ENCODE measurements around the gene AP2A1. TPM values are rescaled to one million over a fixed set of nuclear protein-coding genes. Genes with fewer than 3 reads are reported as not detected.

AP2A1 gene
- total RNA-seq, 1 donor from 2014 or later: 98.9 TPM

DNA sequence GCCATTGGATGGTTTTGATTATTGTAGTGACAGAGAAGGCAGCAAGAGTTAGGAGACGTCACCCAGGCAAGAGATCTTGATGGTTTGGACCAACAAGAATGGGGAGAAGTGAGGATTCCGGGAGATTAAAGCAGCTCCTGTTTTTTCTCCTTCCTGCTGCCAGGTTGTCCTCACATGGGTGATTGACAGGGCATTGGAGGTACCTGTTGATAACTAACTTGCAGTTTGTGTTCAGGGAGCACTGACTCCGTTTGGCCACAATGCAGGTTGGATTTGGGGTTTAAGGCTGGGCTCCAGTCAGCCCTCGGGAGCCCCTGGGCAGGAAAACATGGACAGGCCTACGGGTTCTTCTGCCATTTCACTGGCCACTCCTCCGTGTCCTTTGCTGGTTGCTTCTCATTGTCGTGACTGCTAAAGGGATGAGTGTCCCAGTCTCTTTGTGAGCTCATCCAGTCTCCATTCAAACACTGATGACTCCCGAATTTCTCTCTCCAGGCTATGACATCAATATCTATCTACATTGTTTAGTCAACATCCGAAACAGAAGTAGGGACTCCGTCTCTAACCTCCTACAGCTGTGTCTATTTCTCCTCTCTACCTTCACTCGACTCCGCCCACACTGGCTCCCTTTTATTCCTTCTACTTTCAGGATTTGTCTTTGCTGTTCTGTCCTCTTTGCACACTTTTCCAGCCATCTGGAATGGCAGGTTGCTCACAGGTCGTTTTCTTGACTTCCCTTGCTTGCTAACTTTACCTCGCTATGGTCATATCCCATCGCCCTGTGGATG, 82.8 kb downstream of the AP2A1 start:
- DNase-seq (ENCODE audit: low read depth): no peak
- Histone ChIP-seq H3K4me3 (ENCODE audit: low read depth, low read length) (peak overlapping the region; percentile 81), H3K36me3 (ENCODE audit: control insufficient read depth, insufficient read depth, low read length) (no peaks in the 10 kb centered on the region), H3K27me3 (ENCODE audit: control insufficient read depth, insufficient read depth, low read length) (no peaks in the 10 kb centered on the region)
- no peak for TF ChIP-seq CTCF (IDR thresholded peaks at IDR 0.05; ENCODE audit: insufficient read depth, low read length, poor library complexity, severe bottlenecking)

DNA sequence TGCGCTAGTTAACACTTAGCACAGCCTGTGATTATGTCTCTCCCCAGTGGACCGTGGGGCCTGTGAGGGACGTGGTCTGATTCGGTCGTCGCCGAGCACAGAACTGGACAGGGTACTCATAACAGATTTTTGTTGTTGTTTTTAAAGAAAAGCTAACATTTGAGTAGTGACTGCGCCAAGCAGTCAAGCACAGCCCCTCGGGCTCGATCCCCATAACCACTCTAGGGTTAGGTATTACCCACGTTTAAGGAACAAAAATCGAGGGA, 83.4 kb downstream of the AP2A1 start:
- no peak for TF ChIP-seq CTCF (IDR thresholded peaks at IDR 0.05; ENCODE audit: insufficient read depth, low read length, poor library complexity, severe bottlenecking)
- Histone ChIP-seq H3K36me3 (ENCODE audit: control insufficient read depth, insufficient read depth, low read length) (no peaks in the 10 kb centered on the region), H3K27me3 (ENCODE audit: control insufficient read depth, insufficient read depth, low read length) (no peaks in the 10 kb centered on the region), H3K4me3 (ENCODE audit: low read depth, low read length) (peak overlapping the region; percentile 81)
- DNase-seq (ENCODE audit: low read depth): no peak

DNA sequence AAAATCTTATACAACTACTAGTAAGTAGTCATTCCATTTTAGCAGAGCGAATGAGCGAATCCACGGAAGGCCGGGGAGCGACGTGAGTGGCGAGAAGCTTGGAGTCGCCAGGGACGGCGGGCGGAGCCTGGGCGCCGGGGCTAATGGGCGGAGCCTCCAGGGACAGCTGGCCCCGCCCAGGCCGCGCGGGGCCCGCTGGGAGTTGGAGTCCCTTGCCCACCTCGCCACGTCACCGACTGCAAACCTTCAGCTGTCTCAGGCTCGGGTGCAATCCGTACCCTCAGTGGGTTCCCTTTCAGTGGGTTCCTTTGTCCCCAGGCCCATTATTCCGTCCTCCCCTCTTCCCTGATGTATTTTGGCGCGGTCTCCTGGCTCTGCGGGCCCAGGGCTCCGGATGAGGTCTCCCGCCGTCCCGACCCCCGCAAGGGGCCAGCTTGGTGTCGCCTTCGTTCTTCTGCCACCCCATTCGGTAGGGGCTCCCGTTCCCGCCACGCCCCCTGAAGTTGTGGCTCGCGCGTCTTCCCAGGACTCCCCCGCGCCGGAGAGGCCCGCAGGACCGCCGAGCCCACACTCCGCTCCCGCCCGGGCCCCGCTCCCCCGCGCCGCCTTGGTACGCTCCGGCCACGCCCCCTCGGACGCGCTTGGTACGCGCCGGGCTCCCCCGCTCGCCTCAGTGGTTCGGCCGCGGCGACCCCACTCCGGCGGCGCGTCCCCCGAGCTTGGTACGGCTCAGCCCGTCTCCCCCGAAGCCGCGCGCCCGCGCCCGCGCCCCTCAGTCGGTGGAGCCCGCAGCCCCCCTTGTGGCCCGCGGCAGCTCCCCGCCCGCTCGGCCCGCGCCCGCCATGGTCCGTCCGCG, 83.9 kb downstream of the AP2A1 start, which contains the start of gene PTOV1:
TSS of gene PTOV1 (plus strand) at position 673 of the 856 bp plus-strand sequence.
- no peak for TF ChIP-seq CTCF (IDR thresholded peaks at IDR 0.05; ENCODE audit: insufficient read depth, low read length, poor library complexity, severe bottlenecking)
- H3K36me3 ChIP-seq (ENCODE audit: control insufficient read depth, insufficient read depth, low read length): peaks cover 1% of the 10 kb centered on the region
- no peaks in the 10 kb centered on the region for H3K27me3 ChIP-seq (ENCODE audit: control insufficient read depth, insufficient read depth, low read length)
- DNase-seq (ENCODE audit: low read depth): peak; percentile 57
- peak within 1 kb of the TSS; percentile 81 for H3K4me3 ChIP-seq (ENCODE audit: low read depth, low read length)

DNA sequence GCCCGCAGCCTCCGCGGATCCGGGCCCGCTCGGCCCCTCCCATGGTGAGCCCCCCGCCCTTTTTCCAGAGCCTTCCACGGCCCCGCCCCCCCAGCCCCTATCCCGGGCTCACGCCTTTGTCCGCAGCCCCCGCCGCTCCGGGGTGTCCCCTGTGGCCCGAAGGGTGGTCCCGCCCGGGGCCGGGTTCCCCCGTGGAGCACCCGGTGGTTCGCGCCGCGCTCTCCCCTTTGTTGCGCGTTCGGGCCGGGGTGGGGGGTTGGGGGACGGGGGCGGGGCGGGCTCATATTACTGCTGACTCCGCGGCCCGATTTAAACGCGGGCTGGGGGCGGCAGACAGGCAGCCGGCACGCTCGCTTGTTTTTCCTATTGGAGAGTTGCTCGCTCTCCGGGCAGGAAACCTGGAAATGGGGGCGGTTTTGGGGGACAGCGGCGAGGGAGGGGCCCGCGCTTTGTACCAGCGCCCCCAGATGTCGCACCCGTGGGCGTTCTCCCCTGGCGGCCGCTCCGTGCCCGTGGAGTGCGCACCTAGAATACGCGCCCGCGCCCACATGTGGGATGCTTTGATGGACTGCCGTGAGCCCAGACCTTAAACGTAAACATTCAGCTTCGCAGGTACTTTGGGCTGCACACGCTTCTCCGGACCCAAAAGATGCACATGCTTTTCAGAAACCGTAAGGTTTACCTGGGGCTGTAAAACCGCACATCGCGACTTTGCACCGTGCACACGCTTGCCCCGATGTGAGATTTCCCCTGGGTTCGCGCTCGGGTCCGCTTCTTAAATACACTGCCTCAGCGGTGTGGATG, 84.9 kb downstream of the AP2A1 start:
- peak overlapping the region; percentile 81 for H3K4me3 ChIP-seq (ENCODE audit: low read depth, low read length)
- H3K36me3 ChIP-seq (ENCODE audit: control insufficient read depth, insufficient read depth, low read length): peaks cover 1% of the 10 kb centered on the region
- TF ChIP-seq CTCF (IDR thresholded peaks at IDR 0.05; ENCODE audit: insufficient read depth, low read length, poor library complexity, severe bottlenecking): no peak
- no peak for DNase-seq (ENCODE audit: low read depth)
- no peaks in the 10 kb centered on the region for H3K27me3 ChIP-seq (ENCODE audit: control insufficient read depth, insufficient read depth, low read length)

GRCh38 chr19:49852631-49853126, 85.9 kb downstream of the AP2A1 start:
- H3K4me3 ChIP-seq (ENCODE audit: low read depth, low read length): peak overlapping the region; percentile 81
- TF ChIP-seq CTCF (IDR thresholded peaks at IDR 0.05; ENCODE audit: insufficient read depth, low read length, poor library complexity, severe bottlenecking): no peak
- no peaks in the 10 kb centered on the region for H3K27me3 ChIP-seq (ENCODE audit: control insufficient read depth, insufficient read depth, low read length)
- H3K36me3 ChIP-seq (ENCODE audit: control insufficient read depth, insufficient read depth, low read length): peaks cover 3% of the 10 kb centered on the region
- DNase-seq (ENCODE audit: low read depth): no peak
